ENCODE data around the gene ENKUR.
A peak's percentile ranks its signal among the peaks of the same experiment; 100 is the strongest.

ENKUR gene

DNA sequence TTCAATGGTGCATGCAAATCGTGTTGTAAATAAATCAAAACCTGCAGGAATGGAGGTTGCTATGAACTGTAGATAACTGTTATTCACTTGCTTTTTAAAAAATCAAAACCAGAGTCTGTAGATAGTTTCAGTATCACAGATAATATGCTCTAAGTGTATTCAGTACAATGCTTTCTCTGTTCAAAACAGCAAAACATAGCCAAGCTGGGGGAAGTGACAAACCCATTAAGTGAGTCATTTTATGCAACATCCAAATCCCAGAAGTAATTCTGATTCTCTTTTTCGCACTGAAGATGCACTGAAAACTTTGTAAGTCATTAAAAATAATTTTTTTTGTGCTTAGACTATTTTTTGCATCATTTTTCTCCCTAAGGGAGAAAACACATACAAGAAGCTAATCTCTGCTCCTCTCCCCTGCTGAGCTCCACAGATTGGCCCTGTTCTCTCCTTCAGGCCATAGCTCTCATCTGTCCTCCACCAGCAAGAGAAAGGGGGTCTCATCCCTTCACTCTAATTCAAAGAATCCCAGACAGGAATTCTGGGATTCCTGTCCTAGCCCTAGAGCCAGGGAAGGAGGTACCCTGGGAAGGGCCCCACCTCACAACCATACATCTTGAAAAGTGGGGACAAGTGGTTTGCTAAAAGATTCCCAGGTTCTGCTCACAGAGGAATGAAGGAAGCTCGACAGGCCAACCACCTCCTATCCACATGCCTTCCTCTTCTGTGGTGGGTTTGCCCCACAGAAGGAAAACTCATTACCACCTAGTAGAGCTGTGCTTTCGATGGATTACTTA is 68.5 kb downstream of the ENKUR start:
- DNase-seq (ENCODE audit: low spot score) = peak; percentile 90

DNA sequence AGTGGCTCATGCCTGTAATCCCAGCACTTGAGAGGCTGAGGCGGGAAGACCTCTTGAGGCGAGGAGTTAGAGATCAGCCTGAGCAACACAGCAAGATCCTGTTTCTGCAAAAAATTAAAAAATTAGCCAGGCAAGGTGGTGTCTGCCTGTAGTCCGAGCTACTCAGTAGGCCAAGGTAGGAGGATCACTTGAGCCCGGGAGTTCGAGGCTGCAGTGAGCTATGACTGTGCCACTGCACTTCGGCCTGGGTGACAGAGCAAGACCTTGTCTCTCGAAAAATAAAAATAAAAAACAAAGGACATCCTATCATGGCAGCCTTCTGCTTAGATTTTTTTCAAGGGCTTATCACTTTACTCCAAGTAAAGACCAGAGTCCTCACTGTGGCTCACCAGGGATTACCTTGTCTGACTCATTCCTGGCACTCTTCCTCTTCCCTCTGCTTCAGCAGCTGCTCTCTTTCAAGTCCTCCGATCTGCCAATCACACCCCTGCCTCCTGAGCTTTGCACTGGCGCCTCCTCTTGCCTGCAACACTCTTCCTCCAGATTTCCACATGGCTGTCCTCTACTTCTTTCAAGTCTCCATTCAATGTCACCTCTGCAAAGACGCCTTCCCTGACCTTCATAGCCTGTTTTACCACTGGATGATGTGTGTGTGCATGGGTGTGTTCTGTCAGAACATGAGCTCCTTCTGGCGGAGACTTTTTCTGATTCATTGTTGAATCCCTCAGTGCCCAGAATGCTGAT is 71.3 kb downstream of the ENKUR start:
- no peak for DNase-seq (ENCODE audit: low spot score)

DNA sequence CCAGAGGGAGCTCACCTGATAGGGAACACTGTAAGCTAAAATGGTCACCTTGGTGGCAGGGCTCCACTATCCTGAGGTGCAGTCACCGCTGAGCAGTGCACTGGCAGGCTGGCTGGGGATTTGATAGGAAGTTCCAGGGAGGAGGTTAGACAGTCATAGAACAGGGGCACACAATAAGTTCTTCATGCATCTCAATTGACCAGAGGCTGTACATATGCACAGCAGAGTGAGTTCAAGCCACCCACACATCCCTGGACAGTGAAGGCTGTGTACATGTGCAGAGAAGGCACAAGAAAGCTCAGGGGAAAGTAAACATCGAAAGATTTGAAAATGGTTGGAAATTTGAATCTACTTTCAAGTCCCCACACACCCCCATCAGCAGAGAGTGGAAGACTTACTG is 77.4 kb downstream of the ENKUR start:
- DNase-seq (ENCODE audit: low spot score) = no peak

DNA sequence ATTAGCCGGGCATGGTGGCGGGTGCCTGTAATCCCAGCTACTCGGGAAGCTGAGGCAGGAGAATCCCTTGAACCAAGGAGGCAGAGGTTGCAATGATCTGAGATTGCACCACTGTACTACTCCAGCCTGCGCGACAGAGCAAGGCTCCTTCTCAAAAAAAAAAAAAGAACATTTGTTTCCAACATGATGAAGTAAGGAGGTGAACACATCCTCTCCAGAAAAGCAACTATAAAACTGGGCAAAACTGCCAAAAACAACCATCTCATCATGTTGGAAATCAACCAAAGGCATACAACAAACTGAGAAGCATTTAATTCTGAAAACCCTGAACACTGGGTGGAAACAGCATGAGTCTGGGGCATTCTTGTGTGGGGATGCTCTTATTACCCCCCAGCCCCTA is 77.9 kb downstream of the ENKUR start:
- DNase-seq (ENCODE audit: low spot score) = no peak

DNA sequence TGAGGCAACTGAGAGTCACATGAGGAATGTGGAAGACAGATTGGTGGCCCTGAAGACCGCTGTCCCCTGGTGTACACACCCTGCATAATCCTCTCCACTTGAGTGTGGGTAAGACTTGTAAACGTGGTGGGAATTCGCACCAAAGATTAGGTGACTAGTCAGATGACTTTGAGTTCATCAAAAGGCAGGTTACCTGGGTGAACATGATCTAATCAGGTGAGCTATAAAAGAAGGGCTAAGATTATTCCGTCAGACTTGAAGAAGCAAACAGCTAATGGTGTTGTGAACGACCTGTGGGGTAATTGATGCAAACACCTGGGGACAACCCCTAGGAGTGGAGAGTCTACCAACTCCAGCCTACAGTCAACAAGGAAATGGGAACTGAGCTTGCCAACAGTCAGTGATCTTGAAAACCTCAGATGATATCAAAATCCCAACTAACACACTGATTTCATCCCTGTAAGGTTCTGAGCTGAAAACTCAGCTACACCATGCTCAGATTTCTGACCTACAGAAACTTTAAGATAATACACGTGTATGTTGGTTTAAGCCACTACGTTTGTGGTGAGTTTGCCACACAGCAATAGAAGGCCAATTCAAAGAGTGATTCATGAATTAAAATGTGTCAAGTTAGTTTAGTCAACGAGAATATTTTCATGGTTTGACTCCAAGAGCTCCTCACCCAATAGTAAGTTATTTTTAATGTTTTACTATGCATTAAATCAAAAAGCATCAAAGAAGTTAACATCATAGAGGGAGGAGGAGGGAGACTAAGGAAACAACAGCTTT is 80.3 kb downstream of the ENKUR start:
- no peak for DNase-seq (ENCODE audit: low spot score)
